T-cell (primary cell): ENCODE measurements around the gene PDGFC. TPM values are rescaled to one million over a fixed set of nuclear protein-coding genes. Genes with fewer than 3 reads are reported as not detected.
"Not testable (repeated sequence)": the region's sequence is repeated elsewhere in the genome, so short reads cannot be mapped to it uniquely, and the experiment has no call there.

Source experiments
- ATAC-seq, 4 experiments: fragments of 200-7000 bp in 3 of 4; fragments of 150-1000 bp in 1 of 4; cut with Tn5 transposase; replicated peaks in 1 of 4; 1 replicate in 3 of 4; 2 replicates in 1 of 4; pipeline ENCODE4 v1.10.0; 2021; ENCODE audit warnings: moderate library complexity in 3 of 4, mild to moderate bottlenecking in 2 of 4, moderate number of reproducible peaks in 1 of 4
- CTCF ChIA-PET, 2 donors: fragments of 300-600 bp; sonication (Branson Sonifier 250); formaldehyde crosslinking; loops; one replicate each; lab custom pipeline; 2022; ENCODE audit warnings: antibody characterized with exemption in 2 of 2; lab: Charles Lee
- POLR2A ChIA-PET, 2 donors: fragments of 300-600 bp; sonication (Branson Sonifier 250); formaldehyde crosslinking; loops; one replicate each; lab custom pipeline; 2022; ENCODE audit warnings: antibody characterized with exemption in 2 of 2; lab: Charles Lee
- DNase-seq, 35 experiments: peaks; one replicate each; pipeline versions ENCODE4 v3.0.0 to v3.0.0-alpha.2; 2013 to 2023
- H3K27ac ChIP-seq: one replicate; pipeline ENCODE4 v1.5.1; 2013; ENCODE audit warnings: low read length
- H3K27me3 ChIP-seq, 2 experiments: replicated peaks in 1 of 2; 1 replicate in 1 of 2; 2 replicates in 1 of 2; pipeline versions ENCODE4 v1.6.1 to v1.7.0; 2013; ENCODE audit warnings: low read length in 1 of 2, mixed read lengths in 1 of 2; ENCODE audit not compliant: control insufficient read depth in 2 of 2, insufficient read depth in 2 of 2; ENCODE audit errors: extremely low read depth in 1 of 2
- H3K36me3 ChIP-seq, 2 donors: 1 replicate in 1 of 2; 2 replicates in 1 of 2; pipeline versions ENCODE4 v1.6.1 to v1.7.0; 2013; ENCODE audit warnings: low read length in 1 of 2; ENCODE audit not compliant: control insufficient read depth in 2 of 2, insufficient read depth in 1 of 2; ENCODE audit errors: extremely low read depth in 1 of 2
- H3K4me1 ChIP-seq, 2 experiments: 1 replicate in 1 of 2; 2 replicates in 1 of 2; pipeline versions ENCODE4 v1.6.1 to v1.7.0; 2013; ENCODE audit warnings: low read length in 2 of 2, mixed read lengths in 1 of 2; ENCODE audit not compliant: insufficient read depth in 2 of 2, control insufficient read depth in 1 of 2; ENCODE audit errors: extremely low read depth in 1 of 2
- H3K4me3 ChIP-seq, 2 donors: 1 replicate in 1 of 2; 2 replicates in 1 of 2; pipeline versions ENCODE4 v1.5.1 to v1.7.0; 2013; ENCODE audit warnings: mild to moderate bottlenecking in 2 of 2, low read length in 1 of 2, moderate library complexity in 1 of 2; ENCODE audit not compliant: control insufficient read depth in 1 of 2; ENCODE audit errors: extremely low read depth in 1 of 2
- H3K9me3 ChIP-seq: 2 replicates; pipeline ENCODE4 v1.7.0; 2013
- H3K27ac Mint-ChIP-seq, 2 donors: one replicate each; pipeline ENCODE4 v1.8.0; 2020 to 2021; ENCODE audit warnings: mild to moderate bottlenecking in 2 of 2, mixed read lengths in 2 of 2
- H3K27me3 Mint-ChIP-seq, 2 donors: one replicate each; pipeline ENCODE4 v1.8.0; 2021 to 2022; ENCODE audit warnings: mixed read lengths in 2 of 2
- H3K36me3 Mint-ChIP-seq: one replicate; pipeline ENCODE4 v1.8.0; 2021; ENCODE audit warnings: mixed read lengths
- H3K4me1 Mint-ChIP-seq, 3 donors: one replicate each; pipeline ENCODE4 v1.8.0; 2020 to 2022; ENCODE audit warnings: mixed read lengths in 3 of 3, mild to moderate bottlenecking in 1 of 3
- H3K4me3 Mint-ChIP-seq, 3 donors: one replicate each; pipeline ENCODE4 v1.8.0; 2020 to 2022; ENCODE audit warnings: mild to moderate bottlenecking in 3 of 3, mixed read lengths in 3 of 3, moderate library complexity in 3 of 3
- H3K9me3 Mint-ChIP-seq, 3 donors: one replicate each; pipeline ENCODE4 v1.8.0; 2020 to 2022; ENCODE audit warnings: mixed read lengths in 3 of 3
- WGBS: methylation state at CpG from one replicate; pipeline ENCODE4 v1.1.5; 2013; ENCODE audit warnings: missing lambda C conversion rate; ENCODE audit not compliant: insufficient coverage; 5-methylcytosine and 5-hydroxymethylcytosine counted together
- total RNA-seq, 35 experiments: library from RNA in 6 of 35; stranded (reverse) in 6 of 35; fragments of 120-200 nt in 1 of 35; gene quantifications; one replicate each; pipeline versions ENCODE4 v1.2.1 to v1.2.4 and lab custom pipeline; 2013 to 2026

The PDGFC gene
- total RNA-seq, 5 donors from 2014 or later (not counting 1 experiment from before 2014, with no cell fraction given): 0.12 to 1.5 (median 0.47) TPM

DNA sequence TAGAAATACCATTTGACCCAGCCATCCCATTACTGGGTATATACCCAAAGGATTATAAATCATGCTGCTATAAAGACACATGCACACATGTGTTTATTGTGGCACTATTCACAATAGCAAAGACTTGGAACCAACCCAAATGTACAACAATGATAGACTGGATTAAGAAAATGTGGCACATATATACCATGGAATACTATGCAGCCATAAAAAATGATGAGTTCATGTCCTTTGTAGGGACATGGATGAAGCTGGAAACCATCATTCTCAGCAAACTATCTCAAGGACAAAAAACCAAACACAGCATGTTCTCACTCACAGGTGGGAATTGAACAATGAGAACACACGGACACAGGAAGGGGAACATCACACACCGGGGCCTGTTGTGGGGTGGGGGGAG, 39.2 kb downstream of the PDGFC start:
- POLR2A ChIA-PET, H3K27me3 ChIP-seq, H3K27ac ChIP-seq, H3K27ac Mint-ChIP-seq, H3K9me3 ChIP-seq, H3K27me3 Mint-ChIP-seq, H3K36me3 ChIP-seq, H3K4me3 ChIP-seq, H3K4me1 ChIP-seq, H3K36me3 Mint-ChIP-seq, H3K4me3 Mint-ChIP-seq, H3K4me1 Mint-ChIP-seq, DNase-seq, ATAC-seq, CTCF ChIA-PET: not testable (repeated sequence)
- H3K9me3 Mint-ChIP-seq: peaks cover 6 to 14% (median 8%) of the 10 kb centered on the region in 3 donors
- WGBS: no CpG with 5 or more reads among the region's 2 CpGs

DNA sequence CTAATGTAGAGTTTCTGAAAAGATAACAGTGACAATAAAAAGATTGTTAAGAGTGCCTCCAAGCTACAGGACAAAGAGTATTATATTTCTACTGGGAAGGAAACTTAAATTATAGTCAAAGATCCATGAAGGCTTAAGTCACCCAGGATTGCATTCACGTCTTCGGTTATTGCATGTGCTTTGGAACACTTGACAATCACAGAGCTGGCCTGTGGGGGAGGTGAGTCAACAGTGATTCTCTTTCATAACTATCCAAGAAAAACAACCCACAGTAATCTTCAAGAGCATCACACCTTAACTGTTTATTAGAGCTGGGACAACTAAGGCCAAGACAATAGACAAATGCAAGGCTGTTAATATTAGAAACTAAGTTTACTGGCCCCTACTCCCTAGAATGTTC, 40.3 kb downstream of the PDGFC start:
- Histone ChIP-seq H3K27ac (no peak overlapping the region), H3K36me3 (no peaks in the 10 kb centered on the region), H3K4me1 (no peaks in the 10 kb centered on the region), H3K9me3 (no peaks in the 10 kb centered on the region), H3K27me3 (no peaks in the 10 kb centered on the region), H3K4me3 (no peak overlapping the region)
- Mint-ChIP-seq H3K4me3 (no peak overlapping the region), H3K27me3 (no peaks in the 10 kb centered on the region), H3K4me1 (no peaks in the 10 kb centered on the region), H3K27ac (no peak overlapping the region), H3K36me3 (no peaks in the 10 kb centered on the region), H3K9me3 (peaks cover 4 to 12% (median 9%) of the 10 kb centered on the region in 3 donors)
- ChIA-PET CTCF (no interaction called here), POLR2A (no interaction called here)
- ATAC-seq (no peak), DNase-seq (no peak)
- WGBS: no CpG with 5 or more reads among the region's 2 CpGs

DNA sequence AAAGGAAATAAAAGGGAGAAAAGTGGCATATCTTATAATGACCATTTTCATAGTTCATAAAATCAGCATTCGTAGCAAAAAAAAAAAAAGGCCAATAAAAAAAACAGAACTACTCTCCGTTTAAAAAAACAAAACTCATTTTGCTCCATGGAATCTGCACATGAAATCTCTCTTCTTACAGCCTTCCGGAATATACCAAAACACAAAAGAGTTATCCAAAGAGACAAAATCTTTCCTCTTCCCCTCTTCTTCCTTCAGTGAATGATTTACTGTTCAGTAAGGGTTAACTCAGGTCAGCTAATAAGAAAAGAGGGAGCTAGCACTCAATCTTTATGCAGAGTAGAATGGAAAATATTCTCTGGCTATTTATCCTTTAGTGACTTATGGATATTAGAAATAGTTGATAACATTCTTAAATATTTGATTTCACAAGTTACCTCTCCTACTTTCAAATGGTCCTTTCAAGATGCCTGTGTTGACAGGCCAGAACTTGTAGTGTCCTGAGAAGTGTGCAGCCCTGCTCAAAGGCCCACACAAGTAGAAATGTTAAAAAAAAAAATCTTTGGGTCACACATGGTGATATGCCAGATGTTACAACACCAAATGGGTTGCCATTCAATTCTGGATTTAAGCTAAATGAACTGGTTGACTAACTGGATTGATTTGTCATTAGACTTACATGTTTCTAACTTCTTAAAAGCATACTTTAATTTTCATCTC, 42.1 kb downstream of the PDGFC start:
- CTCF ChIA-PET: no interaction called here

DNA sequence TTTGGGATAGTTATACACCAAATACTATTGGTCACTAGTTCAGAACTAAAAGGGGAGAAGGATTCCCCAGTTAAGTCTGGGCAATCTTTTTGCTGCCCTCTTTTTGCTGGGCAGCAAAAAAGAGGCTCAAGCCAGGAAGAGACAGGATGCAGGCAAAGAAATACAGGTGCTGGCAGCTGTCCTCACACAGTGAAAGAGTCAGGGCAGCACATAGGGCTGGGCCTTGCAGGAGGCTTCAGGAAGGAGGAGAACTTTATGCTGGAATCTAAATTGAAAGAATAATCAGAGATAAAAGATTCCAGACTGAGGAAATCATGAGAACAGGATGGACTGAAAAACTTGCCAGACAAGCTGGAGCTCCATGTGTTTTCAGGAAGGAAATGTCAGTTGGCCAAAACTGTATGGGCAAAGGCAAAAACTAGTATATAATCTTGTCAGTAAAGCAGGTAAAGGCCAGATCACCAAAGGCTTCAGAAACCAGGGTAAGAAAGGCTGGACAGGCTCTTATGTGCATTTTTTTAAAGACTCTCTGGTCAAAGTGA, 46.8 kb downstream of the PDGFC start:
- no peak overlapping the region for H3K27ac Mint-ChIP-seq
- CTCF ChIA-PET: no interaction called here
- no peaks in the 10 kb centered on the region for H3K27me3 Mint-ChIP-seq
- H3K36me3 Mint-ChIP-seq: no peaks in the 10 kb centered on the region
- Histone ChIP-seq H3K27ac (no peak overlapping the region), H3K27me3 (no peaks in the 10 kb centered on the region), H3K4me3 (no peak overlapping the region), H3K9me3 (no peaks in the 10 kb centered on the region), H3K4me1 (no peaks in the 10 kb centered on the region), H3K36me3 (no peaks in the 10 kb centered on the region)
- H3K4me1 Mint-ChIP-seq: no peaks in the 10 kb centered on the region
- H3K9me3 Mint-ChIP-seq: peaks cover 10 to 20% (median 17%) of the 10 kb centered on the region in 3 donors
- ATAC-seq: no peak
- DNase-seq: no peak
- no peak overlapping the region for H3K4me3 Mint-ChIP-seq
- POLR2A ChIA-PET: no interaction called here

More for the DNA sequence above, 42.1 kb downstream of the PDGFC start:
- H3K36me3 Mint-ChIP-seq: no peaks in the 10 kb centered on the region
- WGBS: 80% methylated on average over 1 of the region's 3 CpGs
- no peaks in the 10 kb centered on the region for H3K36me3 ChIP-seq
- H3K4me3 Mint-ChIP-seq: no peak overlapping the region
- ATAC-seq (no peak), DNase-seq (no peak)
- H3K4me1 Mint-ChIP-seq: no peaks in the 10 kb centered on the region
- no peaks in the 10 kb centered on the region for H3K27me3 ChIP-seq
- H3K9me3 ChIP-seq: no peaks in the 10 kb centered on the region
- no peaks in the 10 kb centered on the region for H3K27me3 Mint-ChIP-seq
- peaks cover 10 to 21% (median 15%) of the 10 kb centered on the region in 3 donors for H3K9me3 Mint-ChIP-seq
- H3K4me1 ChIP-seq: no peaks in the 10 kb centered on the region
- POLR2A ChIA-PET: no interaction called here
- H3K27ac Mint-ChIP-seq: no peak overlapping the region
- no peak overlapping the region for H3K27ac ChIP-seq
- no peak overlapping the region for H3K4me3 ChIP-seq

DNA sequence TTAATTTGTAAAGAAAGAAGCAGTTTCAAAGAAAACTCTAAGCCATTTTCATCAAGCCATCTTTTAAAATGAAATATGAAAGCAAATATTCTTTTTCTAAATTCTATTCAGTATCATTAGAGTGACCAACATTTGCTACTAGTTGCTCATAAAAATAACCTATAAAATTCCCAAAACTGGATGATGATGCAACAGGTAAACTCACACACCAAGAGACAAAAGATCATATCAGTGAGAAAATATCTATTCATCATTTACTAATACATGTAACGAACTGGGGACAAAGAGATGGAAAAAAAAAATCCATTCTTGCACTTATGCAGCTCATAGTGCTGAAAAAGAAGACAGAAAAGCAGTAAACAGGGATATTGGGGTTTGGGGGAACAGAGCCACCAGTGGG, 48.1 kb downstream of the PDGFC start:
- no peak for ATAC-seq
- H3K36me3 Mint-ChIP-seq: no peaks in the 10 kb centered on the region

DNA sequence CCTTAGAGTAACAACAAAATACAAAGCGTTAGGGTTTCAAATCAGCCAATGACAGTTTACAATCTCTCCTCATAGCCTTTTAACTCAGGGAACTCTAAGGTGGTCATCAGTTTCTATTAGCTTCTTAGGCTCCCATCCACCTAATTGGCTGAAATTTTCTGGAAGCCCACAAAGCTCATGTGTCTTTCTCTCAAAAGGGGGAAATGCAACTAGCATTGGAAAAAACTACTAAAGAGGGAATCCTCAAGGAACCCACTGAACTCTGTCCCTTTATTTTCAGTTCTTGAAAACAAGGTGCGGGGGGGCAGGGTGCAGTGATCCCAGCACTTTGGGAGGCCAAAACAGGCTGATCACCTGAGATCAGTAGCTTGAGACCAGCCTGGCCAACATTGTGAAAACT, 56.4 kb downstream of the PDGFC start:
- Mint-ChIP-seq H3K27me3 (no peaks in the 10 kb centered on the region), H3K4me3 (no peak overlapping the region), H3K4me1 (no peaks in the 10 kb centered on the region), H3K9me3 (peaks cover under 1 to 6% (median 6%) of the 10 kb centered on the region in 3 donors), H3K27ac (no peak overlapping the region), H3K36me3 (no peaks in the 10 kb centered on the region)
- Histone ChIP-seq H3K27me3 (no peaks in the 10 kb centered on the region), H3K27ac (no peak overlapping the region), H3K4me1 (no peaks in the 10 kb centered on the region), H3K36me3 (no peaks in the 10 kb centered on the region), H3K9me3 (no peaks in the 10 kb centered on the region), H3K4me3 (no peak overlapping the region)
- WGBS: 100% methylated on average over 1 of the region's 2 CpGs
- no peak for ATAC-seq
- DNase-seq: no peak
- ChIA-PET POLR2A (no interaction called here), CTCF (no interaction called here)

More for the DNA sequence above, 48.1 kb downstream of the PDGFC start:
- H3K27ac ChIP-seq: no peak overlapping the region
- DNase-seq: no peak
- no peaks in the 10 kb centered on the region for H3K4me1 Mint-ChIP-seq
- no peak overlapping the region for H3K27ac Mint-ChIP-seq
- H3K27me3 Mint-ChIP-seq: no peaks in the 10 kb centered on the region
- H3K4me3 ChIP-seq: no peak overlapping the region
- no peaks in the 10 kb centered on the region for H3K36me3 ChIP-seq
- peaks cover 10 to 20% (median 17%) of the 10 kb centered on the region in 3 donors for H3K9me3 Mint-ChIP-seq
- H3K4me3 Mint-ChIP-seq: no peak overlapping the region
- CTCF ChIA-PET: no interaction called here
- no peaks in the 10 kb centered on the region for H3K27me3 ChIP-seq
- H3K4me1 ChIP-seq: no peaks in the 10 kb centered on the region
- POLR2A ChIA-PET: no interaction called here
- no peaks in the 10 kb centered on the region for H3K9me3 ChIP-seq
- WGBS: no CpG with 5 or more reads among the region's 1 CpG
